ENCODE results near the gene KLF11.

Gene KLF11

DNA sequence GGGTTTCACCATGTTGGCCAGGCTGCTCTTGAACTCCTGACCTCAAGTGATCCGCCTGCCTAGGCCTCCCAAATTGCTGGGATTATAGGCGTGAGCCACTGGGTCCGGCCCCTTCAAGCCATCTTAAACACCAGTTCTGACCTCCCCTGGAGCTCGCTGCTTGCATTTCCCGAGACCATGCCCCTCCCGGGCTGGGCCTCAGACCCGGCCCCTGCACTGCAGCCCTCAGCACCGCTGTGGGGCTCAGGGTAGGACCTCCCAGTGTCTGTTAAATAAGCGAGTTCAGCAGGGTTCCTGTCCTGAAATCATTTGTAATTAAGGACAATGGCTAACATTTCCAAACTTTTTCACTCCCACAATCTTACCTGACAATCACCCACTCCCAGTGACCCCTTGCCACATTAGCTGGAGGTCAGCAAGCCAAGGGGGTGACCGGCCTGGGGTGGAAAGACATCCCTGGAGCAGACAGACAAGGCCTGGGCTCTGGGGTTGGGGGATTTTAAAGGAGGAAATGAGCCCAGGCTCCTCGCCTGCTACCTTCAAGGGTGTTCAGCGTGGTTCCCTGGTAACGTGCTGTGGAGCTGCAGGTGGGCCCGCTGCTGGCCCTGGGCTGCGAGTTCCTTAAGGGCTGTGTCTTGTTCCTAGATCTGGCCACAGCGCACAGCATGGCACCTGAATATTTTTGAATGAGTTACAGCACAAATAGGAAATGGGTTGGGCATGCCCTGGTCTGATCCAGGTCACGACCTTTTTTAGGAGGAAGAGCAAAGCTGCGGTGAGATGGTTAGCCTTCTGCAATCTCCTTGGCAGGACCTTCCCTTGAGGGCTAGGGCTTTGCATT is 21.8 kb downstream of the KLF11 start:
- no peak for DNase-seq (ENCODE audit: low read depth)

DNA sequence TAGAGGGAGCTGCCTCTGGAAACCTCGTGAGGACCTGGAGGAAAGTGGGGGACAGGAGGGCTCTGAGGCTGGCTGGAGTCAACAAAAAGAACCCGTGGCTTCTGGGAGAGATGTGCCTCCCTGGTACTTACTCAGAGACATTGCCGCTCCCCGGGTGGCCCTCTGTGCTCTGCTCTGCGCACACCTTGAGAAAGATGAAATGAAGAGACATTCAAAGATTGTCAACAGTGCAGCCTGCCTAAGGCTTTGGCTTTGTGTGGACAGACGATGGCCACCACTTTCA is 22.4 kb downstream of the KLF11 start:
- no peak for DNase-seq (ENCODE audit: low read depth)

DNA sequence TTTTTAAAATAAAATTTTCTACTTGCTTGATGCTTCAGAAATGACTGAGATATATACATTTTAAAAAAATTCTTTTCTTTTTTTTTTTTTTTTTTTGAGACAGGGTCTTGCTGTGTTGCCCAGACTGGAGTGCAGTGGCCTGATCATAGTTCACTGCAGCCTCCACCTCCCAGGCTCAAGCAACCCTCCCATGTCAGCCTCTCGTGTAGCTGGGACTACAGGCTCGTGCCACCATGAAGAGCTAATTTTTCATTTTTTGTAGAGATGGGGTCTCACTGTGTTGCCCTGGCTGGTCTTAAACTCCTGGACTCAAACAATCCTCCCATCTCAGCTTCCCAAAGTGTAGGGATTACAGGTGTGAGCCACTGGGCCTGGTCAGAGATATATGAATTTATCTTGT is 24.0 kb downstream of the KLF11 start:
- no peak for DNase-seq (ENCODE audit: low read depth)

DNA sequence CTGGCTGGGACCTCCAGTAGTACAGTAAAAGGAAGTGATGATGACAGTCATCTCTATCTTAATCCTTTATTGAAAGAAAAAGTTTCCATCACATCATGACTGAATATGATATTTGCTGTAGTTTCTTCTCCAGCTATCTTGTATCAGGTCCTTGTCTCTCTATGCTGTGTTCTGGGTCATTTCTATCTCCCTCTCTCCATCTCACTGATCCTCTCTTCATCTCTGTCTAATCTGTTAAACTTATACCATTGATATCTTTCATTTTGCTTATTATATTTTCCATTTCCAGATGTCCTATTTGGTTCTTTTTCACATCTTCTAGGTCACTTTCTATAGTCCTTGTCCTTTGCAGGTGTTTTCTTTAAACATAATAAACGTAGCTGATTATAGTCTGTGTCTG is 24.5 kb downstream of the KLF11 start:
- DNase-seq (ENCODE audit: low read depth) = no peak

DNA sequence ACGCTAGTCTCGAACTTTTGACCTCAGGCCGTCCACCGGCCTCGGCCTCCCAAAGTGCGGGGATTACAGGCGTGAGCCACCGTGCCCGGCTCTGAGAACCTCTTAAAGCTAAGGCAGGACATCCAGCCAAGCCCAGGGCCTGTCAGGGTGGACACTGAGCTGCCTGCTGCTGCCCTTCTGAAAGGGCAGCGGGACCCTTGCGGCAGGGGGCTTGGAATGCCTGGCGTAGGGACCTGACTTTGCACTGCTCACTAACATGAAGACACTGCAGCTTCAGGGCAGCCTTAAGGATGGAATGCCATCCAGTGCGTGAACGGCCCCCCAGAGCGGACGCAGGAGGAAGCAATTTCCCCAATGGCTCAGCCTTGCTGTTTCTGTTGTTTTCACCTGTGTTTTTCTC is 27.8 kb downstream of the KLF11 start:
- no peak for DNase-seq (ENCODE audit: low read depth)

DNA sequence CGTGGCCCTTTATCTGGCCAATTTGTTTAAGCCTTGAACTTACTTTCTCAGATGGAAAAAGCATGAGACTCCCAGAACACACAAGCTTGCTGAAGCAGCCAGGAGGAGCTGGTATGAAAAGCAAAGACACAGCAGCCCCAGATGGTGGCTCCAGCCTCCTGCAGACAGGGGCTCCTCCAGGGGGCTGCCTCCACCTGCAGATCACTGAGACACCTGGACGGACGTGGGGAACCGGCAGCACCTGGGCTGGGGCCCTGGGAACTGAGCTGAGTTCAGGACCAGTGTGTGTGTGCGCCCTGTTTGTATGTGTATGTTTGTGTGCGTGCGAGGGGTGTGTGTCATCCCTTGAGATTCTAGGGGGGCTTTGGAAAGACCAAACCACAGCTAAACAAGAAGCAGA is 28.2 kb downstream of the KLF11 start:
- no peak for DNase-seq (ENCODE audit: low read depth)

DNA sequence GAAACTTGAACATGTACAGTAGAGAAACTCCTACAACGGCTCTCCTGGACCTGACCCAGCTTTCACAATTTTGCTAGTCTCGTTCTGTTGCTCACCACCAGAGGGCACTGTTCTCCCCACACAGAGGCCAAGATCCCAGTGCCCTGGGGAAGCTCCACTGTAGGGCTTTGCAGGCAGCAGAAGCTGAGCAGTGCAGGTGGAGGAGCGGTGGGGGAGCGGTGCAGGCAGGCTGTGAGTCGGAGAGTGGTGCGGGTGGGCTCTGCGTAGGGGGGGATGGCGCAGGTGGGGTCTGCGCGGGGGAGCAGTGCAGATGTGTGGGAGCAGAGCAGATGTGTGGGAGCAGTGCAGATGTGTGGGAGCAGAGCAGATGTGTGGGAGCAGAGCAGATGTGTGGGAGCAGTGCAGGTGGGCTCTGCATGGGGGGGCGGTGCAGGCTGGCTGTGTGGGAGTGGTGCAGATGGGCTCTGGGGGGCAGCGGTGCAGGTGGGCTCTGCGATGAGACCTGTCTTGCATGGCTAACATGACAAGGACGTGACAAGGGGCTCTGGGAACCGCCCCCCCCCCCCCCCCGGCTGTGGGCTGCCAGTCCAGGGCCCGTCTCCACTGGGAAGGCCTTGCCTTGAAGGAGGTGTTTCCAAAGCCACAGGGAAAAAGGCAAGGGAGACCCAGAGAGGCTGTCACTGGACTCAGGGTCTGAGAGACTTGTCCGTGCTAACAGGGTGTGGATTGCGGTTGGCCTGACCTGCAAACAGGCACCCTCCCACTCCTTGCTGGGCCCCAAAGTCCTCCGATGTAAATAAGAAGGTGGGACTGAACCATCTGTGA is 29.5 kb downstream of the KLF11 start:
- peak; percentile 70 for DNase-seq (ENCODE audit: low read depth)

DNA sequence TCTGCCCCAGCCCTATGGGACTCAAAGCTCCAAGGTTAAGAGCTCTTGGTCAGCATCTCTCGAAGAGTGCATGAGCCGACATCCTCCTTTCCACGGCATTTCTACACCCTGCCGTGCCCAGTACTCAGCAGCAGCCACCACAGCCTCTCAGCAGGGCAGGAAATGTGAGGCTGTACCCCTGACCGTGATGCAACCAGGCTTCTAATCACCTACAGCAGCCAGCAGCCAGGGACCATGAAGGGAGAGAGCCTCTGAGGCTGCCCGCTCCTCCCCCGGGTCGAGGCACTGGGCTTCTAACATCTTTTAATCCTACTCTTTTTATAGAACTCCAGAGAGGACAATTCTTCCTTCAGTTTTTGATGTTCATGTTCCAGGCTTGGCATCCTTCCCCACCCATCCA is 30.4 kb downstream of the KLF11 start:
- no peak for DNase-seq (ENCODE audit: low read depth)

DNA sequence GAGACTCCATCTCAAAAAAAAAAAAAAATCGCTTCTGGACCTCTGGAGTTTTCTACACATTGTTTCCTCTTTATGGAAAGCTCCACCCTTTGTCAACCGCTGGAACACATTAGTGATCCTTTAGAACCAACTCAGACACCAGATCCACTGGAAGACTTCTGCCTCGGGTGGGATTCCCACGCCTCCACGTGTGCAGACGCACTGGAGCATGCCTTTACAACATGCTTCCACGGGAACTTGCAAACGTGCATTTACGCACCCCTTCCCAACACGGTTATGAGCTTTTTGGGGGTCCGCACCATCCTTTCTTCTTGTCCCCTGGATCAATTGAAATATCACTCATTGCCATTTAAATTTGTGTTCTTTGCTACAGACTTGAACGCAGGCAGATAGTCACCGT is 31.8 kb downstream of the KLF11 start:
- DNase-seq (ENCODE audit: low read depth) = no peak

DNA sequence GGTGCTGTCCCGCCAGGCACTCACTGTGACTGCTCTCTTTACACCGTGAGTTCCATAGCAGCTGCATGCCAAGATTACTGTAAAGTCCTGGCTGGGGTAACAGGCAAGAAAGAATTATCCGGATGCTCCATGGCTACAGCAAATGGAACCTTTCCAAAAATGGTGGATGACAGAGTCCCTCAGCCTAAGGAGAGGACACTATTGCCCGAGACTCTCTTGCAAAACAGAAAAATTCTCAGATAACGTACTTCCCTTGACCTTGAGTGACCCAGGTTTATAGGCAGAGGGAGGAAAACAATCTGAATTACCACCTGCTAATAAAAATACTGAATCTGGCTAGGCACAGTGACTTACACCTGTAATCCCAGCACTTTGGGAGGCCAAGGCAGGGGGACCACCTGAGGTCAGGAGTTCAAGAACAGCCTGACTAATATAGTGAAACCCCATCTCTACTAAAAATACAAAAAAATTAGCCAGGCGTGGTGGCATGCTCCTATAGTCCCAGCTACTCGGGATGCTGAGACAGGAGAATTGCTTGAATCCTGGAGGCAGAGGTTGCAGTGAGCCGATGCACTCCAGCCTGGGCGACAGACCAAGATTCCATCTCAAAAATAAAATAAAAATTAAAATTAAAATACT is 32.3 kb downstream of the KLF11 start:
- no peak for DNase-seq (ENCODE audit: low read depth)

DNA sequence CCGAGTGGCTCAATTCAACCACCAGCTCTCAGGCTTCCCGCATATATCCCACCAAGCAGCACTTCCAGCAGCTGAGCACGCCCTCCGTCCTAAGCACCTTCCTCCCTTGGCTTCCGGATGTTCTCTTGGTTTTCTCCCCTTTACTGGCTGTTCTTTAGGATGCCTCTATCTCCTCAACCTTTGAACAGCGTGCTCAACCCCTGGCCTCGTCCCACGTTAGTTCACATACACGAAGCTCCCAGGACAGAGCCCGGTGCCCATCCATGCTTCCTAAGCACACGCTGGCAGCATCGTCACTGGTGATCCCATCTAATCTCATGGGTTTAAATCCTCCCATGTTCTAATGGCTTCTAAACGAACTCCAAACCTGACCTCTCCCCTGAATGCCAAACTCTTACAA is 33.2 kb downstream of the KLF11 start:
- no peak for DNase-seq (ENCODE audit: low read depth)

DNA sequence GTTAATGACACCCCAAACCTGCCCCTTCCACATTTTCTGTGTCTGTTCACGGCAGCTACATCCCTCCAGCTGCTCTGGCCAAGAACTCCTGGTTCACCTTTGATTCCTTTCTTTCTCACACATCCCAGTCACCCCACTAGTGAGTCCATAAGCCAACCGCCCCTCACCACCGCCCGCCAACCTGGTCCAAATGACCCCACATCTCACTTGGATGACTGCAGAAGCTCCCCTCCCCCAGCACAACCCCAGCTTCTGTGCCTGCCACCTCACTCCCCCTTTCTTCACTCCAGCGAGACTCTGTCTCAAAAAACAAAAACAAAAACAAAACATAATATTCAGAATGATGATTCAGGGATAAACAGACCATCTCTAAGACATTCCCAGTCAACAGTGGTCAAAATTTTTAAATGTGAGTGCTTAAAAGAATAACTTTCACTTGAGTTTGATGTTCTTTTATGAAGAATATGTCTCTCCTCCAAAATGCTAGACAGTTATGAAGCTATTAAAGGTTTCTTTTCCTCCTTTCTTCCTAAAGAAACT is 33.7 kb downstream of the KLF11 start:
- no peak for DNase-seq (ENCODE audit: low read depth)

DNA sequence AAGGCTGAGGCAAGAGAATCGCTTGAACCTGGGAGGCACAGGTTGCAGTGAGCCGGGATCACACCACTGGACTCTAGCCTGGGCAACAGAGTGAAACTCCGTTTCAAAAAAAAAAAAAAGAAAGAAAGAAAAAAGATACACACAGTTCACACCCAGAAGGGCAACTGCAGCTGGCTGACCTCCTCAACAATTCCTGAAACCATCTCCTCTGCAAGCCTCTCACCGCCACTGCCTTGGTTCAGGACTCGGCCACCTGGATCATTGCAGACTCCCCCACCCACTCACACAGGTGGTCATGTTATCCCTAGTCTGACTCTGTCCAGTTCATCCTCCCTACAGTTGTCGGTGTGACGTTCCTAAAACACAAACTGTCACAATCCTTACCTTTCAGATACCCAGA is 34.7 kb downstream of the KLF11 start:
- DNase-seq (ENCODE audit: low read depth) = no peak

DNA sequence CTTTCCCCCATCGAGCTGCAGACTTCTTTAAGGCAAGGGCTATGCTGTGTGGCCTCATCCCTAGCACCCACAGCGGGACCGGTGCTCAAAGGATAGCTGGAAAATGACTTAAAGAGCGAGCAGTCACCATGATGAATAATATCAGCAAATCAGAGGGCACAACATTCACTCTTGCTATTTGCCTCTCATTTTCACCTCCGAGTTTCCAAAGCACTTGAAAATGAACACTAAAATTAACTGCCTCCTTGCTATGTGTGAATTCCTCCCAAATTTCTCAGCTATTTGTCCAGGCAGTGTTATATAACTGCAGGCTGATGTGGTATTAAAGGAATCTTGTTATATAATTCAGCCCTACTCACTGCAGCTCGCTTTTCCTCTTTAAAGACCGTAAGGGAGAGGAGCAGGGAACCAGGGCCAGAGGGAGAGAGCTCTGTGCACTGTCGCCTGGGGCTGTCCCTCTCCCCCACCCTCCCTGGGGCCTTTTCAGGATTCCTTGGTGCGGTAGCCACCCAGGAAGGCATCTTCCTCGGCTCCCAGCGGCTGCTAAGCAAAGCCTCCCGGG is 35.4 kb downstream of the KLF11 start:
- no peak for DNase-seq (ENCODE audit: low read depth)

DNA sequence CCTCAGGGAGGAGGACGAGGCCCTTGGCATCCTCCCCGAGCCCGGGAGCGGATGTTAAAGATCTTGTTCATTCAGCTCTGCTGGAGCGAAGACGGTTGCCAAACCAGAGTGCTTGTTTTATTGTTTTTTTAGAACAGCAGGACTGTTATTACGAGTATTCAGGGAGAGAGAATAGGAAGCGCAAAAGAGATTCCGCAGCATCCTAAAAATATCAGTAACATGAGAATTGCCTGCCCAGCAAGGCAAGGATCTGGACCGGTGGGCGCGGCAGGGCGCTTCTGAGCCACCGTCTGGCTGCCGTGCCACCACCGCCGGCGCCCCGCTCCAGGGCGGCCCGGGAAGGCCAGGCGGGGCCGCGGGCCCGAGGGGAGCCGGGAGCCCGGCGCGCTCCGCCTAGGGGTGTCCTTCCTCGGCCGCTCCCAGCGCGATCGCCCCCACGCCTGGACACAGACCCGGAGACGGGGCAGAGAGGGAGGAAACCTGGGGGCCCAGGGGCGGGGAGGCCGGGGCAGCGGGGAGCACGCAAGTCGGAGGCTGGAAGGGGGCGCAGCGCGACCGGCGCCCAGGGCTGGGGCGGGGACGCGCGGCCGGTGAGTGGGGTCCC is 36.0 kb downstream of the KLF11 start:
- no peak for DNase-seq (ENCODE audit: low read depth)

DNA sequence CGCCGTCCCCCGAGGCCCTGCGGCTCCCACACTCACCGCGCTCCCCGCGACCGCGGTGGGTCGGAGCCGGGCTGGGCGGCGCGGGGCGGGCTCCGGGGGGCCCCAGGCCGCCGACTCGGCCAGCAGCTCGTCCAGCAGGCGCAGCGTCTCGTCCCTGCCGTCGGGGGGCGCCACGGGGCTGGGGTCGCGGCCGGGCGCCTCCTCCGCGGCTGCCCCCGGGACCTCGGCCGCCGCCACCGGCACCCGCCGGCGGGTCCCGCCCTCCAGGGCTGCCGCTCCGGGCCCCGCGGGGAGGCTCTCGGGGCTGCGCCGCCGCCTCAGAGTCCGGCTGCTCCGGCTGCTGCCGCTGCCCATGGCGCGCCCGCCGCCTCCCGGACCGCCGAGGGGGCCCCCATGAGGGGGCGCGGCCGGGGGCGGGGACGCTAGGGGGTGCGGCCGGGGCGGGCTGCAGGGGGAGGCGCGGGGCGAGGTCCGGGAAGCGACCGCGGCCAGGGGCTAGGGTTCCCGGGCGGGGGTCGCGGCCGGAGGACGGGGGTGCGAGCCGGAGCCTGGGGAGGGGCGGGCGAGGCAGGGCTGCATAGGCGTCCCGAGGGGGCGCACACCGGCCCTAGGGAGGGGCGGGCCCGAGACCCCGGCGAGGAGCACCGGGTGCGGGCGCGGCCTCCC is 36.7 kb downstream of the KLF11 start, which contains the start of gene CYS1:
TSS of gene CYS1 (minus strand) at position 542 of the 666 bp plus-strand sequence. CDS start at position 354, 188 bp downstream.
- no peak for DNase-seq (ENCODE audit: low read depth)

DNA sequence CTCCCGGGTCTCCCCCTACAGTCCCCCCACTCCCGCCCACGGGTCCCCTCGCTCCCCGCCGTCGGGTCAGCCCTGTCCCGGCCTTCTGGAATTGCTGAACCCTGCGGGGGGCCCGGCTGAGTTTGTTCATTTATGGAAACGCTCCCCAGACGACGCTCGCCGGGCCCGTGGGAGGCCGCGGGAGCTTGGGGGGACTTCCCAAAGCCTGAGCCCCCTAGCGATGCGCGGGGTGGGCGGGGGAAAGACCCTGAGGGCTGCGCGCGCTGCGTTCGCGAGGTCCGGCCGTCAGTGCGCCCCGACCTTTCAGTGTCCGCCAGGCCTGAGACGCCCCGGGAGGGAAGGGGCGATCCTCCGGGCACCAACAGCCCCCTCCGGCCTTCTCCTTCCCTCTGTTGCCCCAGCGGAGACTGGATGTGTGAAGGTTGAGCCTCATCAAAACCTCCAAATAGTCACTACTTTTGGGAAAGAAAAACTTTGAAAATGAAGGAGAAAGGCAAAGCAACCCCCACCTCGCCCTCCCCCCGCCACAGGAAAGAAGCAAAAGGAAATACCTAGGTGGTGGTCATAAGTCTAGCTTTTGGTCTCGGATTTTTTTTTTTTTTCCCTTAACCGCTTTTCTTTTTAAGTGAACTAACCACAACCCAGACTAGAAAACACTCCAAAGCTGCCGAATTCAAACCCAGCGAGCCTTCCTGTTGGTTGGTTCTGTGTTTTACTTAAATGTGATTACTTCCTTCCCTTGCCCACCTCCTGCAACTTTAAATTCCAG is 37.4 kb downstream of the KLF11 start:
- no peak for DNase-seq (ENCODE audit: low read depth)

DNA sequence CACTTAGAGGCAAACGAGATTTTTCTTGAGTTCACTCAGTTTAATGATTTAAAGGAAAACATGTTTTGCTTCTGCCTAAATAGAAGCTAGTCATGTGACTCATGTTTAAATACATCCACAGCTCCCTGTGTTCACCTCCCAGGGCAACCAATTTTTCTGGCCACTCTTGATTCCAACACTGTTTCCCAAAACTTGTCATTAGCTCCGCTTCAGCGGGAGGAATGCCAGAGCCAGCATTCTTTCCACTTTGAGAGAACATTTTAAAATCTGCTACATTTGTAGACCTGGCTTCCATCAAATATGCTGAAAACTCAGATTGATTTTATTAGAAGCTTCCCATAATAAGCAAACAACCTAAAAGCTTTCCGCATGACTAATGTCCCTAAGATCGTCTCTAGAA is 39.7 kb downstream of the KLF11 start:
- no peak for DNase-seq (ENCODE audit: low read depth)

DNA sequence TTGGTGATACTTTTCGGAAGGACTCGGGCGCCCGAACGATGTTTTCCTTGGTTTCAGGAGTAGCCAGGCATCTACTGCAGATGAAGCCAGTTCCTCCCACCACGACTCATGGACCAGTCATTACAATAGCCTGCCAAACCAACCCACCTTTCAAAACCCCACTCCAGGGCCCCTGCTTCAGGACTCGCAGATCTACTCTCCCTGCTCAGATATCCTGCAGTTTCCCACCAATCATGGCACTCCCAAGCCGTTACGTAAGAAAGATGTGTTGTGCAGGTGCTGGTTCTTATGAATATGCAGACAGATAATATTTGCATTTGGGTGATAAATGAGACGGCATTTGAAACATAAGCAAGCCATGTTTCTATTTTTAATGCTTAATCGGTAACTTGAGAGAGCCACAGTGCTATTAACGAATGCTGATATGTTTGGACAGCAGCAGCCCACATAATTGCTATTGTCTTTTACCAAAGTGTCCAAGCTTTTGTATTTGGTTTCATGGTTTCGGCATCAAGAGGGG is 40.4 kb downstream of the KLF11 start:
- no peak for DNase-seq (ENCODE audit: low read depth)

DNA sequence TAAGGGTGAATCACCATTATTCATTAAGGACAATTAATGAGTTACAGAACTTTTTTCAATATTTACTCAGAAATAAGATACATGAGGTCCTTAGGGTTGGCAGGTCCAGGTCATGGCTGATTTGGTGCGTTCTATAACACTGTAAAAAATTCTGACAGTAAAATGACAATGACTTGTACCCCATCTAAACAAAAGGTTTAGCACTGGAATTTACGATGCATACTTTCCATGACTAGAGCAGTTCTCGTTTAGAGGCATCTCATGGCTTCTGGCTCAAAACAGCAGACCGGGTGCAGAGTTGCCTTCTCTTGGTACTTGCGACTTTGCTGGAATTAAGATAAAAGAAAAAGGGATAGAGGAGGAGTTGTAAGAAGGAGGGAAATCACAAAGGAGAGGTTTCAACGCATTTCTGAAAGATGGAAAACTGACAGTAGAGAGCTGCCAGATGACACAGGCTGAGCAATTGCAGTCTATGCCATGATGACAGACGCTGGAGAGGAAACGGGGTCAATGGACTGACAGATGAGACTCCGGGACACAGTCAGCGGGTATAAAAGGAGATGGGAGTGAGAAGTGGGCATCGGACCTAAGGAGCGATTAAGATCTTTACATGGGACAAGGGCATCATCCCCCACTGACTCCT is 41.0 kb downstream of the KLF11 start:
- no peak for DNase-seq (ENCODE audit: low read depth)
